Retinal pigment epithelial cell (primary cell): ENCODE data around the gene EDAR.

Source experiments
- DNase-seq: peaks from one replicate; pipeline ENCODE4 v3.0.0-alpha.2; 2010; ENCODE audit warnings: low read depth
- H3K4me3 ChIP-seq: 2 replicates; pipeline ENCODE4 v1.5.1; 2011; ENCODE audit warnings: mild to moderate bottlenecking, low read length, control low read depth, moderate library complexity
- TF ChIP-seq, protein P1 (sequence below): conservative IDR thresholded peaks from 2 replicates; pipeline ENCODE4 v1.5.1; 2011; ENCODE audit warnings: low read depth, low read length, control low read depth, inconsistent platforms

The EDAR gene

DNA sequence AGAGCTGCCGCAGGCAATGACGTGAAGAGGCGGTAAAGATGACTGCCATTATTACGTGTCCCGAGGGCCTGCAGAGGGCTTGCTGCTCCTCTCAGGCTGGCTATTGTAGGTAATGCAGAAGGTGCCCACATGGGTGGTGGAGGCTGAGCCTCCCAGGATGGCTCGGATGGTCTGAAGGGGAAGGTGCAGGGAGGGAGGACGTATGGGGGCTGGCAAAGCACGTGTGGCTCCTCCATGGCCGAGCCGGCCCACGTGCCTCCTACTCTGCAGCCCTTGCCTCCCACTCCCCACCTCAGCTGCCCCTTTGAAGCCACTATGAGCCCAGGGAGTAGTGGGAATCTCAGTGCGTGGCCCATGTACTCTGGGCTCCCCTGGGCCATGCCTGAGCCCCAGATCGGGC is 48.9 kb downstream of the EDAR start:
- TF ChIP-seq, protein P1, sequence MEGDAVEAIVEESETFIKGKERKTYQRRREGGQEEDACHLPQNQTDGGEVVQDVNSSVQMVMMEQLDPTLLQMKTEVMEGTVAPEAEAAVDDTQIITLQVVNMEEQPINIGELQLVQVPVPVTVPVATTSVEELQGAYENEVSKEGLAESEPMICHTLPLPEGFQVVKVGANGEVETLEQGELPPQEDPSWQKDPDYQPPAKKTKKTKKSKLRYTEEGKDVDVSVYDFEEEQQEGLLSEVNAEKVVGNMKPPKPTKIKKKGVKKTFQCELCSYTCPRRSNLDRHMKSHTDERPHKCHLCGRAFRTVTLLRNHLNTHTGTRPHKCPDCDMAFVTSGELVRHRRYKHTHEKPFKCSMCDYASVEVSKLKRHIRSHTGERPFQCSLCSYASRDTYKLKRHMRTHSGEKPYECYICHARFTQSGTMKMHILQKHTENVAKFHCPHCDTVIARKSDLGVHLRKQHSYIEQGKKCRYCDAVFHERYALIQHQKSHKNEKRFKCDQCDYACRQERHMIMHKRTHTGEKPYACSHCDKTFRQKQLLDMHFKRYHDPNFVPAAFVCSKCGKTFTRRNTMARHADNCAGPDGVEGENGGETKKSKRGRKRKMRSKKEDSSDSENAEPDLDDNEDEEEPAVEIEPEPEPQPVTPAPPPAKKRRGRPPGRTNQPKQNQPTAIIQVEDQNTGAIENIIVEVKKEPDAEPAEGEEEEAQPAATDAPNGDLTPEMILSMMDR = no peak
- no peak for DNase-seq
- H3K4me3 ChIP-seq = no peak overlapping the region

DNA sequence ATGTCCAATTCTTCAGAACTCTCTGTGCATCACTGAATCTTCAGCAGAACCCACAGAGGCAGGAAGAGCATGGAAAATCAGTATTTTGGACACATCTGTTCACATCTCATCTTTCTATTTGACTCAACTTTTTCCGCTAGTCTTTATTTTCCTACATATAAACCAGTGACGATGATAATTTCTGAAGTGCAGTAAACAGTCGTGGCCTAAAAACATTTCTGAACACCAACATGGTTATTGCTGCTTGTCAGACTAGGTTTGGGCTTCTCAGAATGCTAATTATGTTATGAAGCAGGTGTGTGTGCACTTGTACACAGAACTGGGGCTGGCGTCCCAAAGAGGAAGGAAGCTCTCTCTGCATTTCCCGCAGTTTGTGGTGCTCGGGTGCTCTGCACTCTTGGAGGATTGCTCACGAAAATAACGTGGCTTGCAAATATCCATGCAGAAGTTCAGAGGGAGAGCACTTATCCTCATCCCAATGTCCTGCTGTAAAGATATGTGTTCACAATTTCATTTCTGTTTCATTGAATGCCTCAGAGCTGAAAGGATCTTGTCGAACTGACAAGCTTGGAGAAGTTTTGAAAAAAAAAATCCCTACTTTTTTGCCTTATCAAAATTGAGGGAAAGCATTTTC is 50.8 kb downstream of the EDAR start:
- TF ChIP-seq, protein P1 = no peak
- DNase-seq = no peak
- H3K4me3 ChIP-seq = no peak overlapping the region

GRCh38 chr2:108937367-108938017 is 51.5 kb downstream of the EDAR start:
- TF ChIP-seq, protein P1 = no peak
- no peak for DNase-seq
- H3K4me3 ChIP-seq = no peak overlapping the region

DNA sequence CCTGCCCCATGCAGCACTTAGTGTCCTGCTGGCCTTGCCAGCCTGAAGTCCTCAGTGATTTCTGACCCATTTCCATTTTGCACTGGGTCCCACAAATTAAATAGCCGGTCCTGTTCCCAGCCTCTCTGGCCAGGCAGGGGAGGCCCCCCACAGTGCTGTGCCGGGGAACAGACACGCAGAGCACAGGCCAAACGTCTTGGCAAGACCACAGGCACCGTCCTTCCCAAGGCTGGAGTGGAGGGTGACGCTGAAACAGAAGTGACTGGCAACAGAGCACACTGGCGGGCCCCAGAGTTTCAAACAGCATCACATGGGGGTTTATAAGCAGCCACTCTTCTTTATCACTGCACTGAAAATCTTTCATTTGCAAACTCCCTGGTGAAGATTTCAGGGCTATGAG is 52.2 kb downstream of the EDAR start:
- TF ChIP-seq, protein P1 = no peak
- DNase-seq = no peak
- no peak overlapping the region for H3K4me3 ChIP-seq

GRCh38 chr2:108936076-108936864 is 52.8 kb downstream of the EDAR start:
- TF ChIP-seq, protein P1 = no peak
- H3K4me3 ChIP-seq = no peak overlapping the region
- no peak for DNase-seq

DNA sequence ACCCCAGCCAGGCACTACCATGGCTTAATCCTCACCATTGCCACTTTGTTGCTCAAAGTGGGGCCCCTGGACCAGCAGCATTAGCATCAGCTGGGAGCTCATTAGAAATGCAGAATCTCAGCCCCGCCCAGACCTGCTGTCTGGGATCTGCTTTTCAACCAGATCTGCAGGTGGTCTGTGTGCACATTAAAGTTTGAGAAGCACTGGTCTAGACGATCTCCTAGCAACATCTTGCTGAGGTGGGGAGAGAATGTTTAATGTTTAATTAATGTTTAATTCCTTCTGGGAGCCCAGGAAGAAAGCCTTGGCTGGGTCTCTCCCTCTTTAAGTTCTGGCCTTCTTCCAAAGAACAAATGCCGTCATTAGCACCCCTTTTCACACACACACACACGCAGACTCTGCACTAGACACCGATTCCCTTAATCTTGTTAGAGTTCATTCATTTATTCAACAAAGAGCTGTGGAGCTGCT is 53.7 kb downstream of the EDAR start:
- TF ChIP-seq, protein P1 = no peak
- no peak overlapping the region for H3K4me3 ChIP-seq
- no peak for DNase-seq
